Left ventricle myocardium superior (tissue), 1 donor: ENCODE data around the gene SHB. TPM values are rescaled to one million over a fixed set of nuclear protein-coding genes. Genes with fewer than 3 reads are reported as not detected.
A peak's percentile ranks its signal among the peaks of the same experiment; 100 is the strongest.

Source experiments
- ATAC-seq: fragments of 200-7000 bp; cut with Tn5 transposase; one replicate; pipeline ENCODE4 v1.9.1; 2020; ENCODE audit warnings: mild to moderate bottlenecking, moderate library complexity
- DNase-seq: peaks from one replicate; pipeline ENCODE4 v3.0.0-alpha.2; 2020
- intact Hi-C: fragments of 100-400 bp; cut with micrococcal nuclease; formaldehyde crosslinking; loops from one replicate; pipeline ENCODE4 v1.11.0; 2022
- total RNA-seq: library from RNA; stranded (reverse); fragmentation: NEBNext Ultra II Directional; extraction: Animal tissue kit (Norgen Biotek cat#: 25700); gene quantifications from one replicate; pipeline ENCODE4 v1.2.1, GENCODE V29; 2021
- donor health status: DM: no; HTN: yes; CAD: no; lungs with severe emphysema.

The SHB gene
- total RNA-seq, 1 donor from 2014 or later = 15.9 TPM

- DNase-seq (no peak), ATAC-seq (no peak)
- intact Hi-C loops = loop anchor here (10.0 kb wide), 1 partner anchor 146 kb away; no protein-coding TSS in a partner anchor
These were observed 50.6 kb downstream of the SHB start for GRCh38 chr9:38018241-38018957.

- intact Hi-C loops = loop anchor here (10.0 kb wide), 1 partner anchor 147 kb away; no protein-coding TSS in a partner anchor
- ATAC-seq (no peak), DNase-seq (no peak)
These were observed 51.2 kb downstream of the SHB start for GRCh38 chr9:38017885-38018186.

- intact Hi-C loops = loop anchor here (10.0 kb wide), 1 partner anchor 147 kb away; no protein-coding TSS in a partner anchor
- peak; percentile 84 for DNase-seq
- ATAC-seq = peak; percentile 88
These were observed 51.7 kb downstream of the SHB start for GRCh38 chr9:38017149-38017884.

GRCh38 chr9:38016375-38017135, 52.5 kb downstream of the SHB start:
- no peak for DNase-seq
- ATAC-seq = peak; percentile 44
- intact Hi-C loops = loop anchor here (10.0 kb wide), 1 partner anchor 148 kb away; no protein-coding TSS in a partner anchor

GRCh38 chr9:38015906-38016305, 53.1 kb downstream of the SHB start:
- no peak for ATAC-seq
- DNase-seq = no peak
- intact Hi-C loops = loop anchor here (10.0 kb wide), 1 partner anchor 149 kb away; no protein-coding TSS in a partner anchor

GRCh38 chr9:38015266-38015665, 53.8 kb downstream of the SHB start:
- no peak for ATAC-seq
- intact Hi-C loops = loop anchor here (10.0 kb wide), 1 partner anchor 150 kb away; no protein-coding TSS in a partner anchor
- DNase-seq = no peak

- no peak for ATAC-seq
These were observed 56.1 kb downstream of the SHB start for GRCh38 chr9:38012767-38013450.

GRCh38 chr9:38011991-38012390, 57.0 kb downstream of the SHB start:
- no peak for DNase-seq
- intact Hi-C loops = loop anchor here (10.0 kb wide), 1 partner anchor 153 kb away; no protein-coding TSS in a partner anchor
- no peak for ATAC-seq

More at GRCh38 chr9:38012767-38013450, 56.1 kb downstream of the SHB start:
- intact Hi-C loops = loop anchor here (10.0 kb wide), 1 partner anchor 152 kb away; no protein-coding TSS in a partner anchor
- DNase-seq = no peak

- no peak for DNase-seq
- intact Hi-C loops = loop anchor here (10.0 kb wide), 1 partner anchor 154 kb away; no protein-coding TSS in a partner anchor
- no peak for ATAC-seq
These were observed 57.9 kb downstream of the SHB start for GRCh38 chr9:38010918-38011704.

GRCh38 chr9:38009990-38010389, 59.0 kb downstream of the SHB start:
- no peak for DNase-seq
- intact Hi-C loops = loop anchor here (10.0 kb wide), 1 partner anchor 155 kb away; no protein-coding TSS in a partner anchor
- no peak for ATAC-seq

- no peak for ATAC-seq
- no peak for DNase-seq
- intact Hi-C loops = no loop called here
These were observed 60.0 kb downstream of the SHB start for GRCh38 chr9:38009035-38009501.

GRCh38 chr9:38008168-38009034, 60.6 kb downstream of the SHB start:
- ATAC-seq (peak; percentile 33), DNase-seq (peak; percentile 56)
- intact Hi-C loops = no loop called here

GRCh38 chr9:38007016-38007415, 62.0 kb downstream of the SHB start:
- DNase-seq (no peak), ATAC-seq (no peak)
- intact Hi-C loops = no loop called here

- ATAC-seq (peak; percentile 55), DNase-seq (no peak)
- intact Hi-C loops = no loop called here
These were observed 62.9 kb downstream of the SHB start for GRCh38 chr9:38006163-38006562.

GRCh38 chr9:38004809-38005560, 64.0 kb downstream of the SHB start:
- intact Hi-C loops = no loop called here

More at GRCh38 chr9:38004809-38005560, 64.0 kb downstream of the SHB start:
- peak; percentile 10 for DNase-seq
- ATAC-seq = no peak
